Hepatocyte (in vitro differentiated cells): ENCODE measurements around the gene CLINT1. TPM values are rescaled to one million over a fixed set of nuclear protein-coding genes. Genes with fewer than 3 reads are reported as not detected.

ENCODE experiments used
- DNase-seq: peaks from one replicate; pipeline ENCODE4 v3.0.0-alpha.2; 2016; ENCODE audit warnings: low spot score
- H2AFZ ChIP-seq: fragments of 200-600 bp; sonication (generic); 2 replicates; pipeline ENCODE4 v1.6.0; 2016; ENCODE audit warnings: antibody characterized with exemption, mild to moderate bottlenecking
- H3K27ac ChIP-seq: fragments of 200-600 bp; sonication (generic); 2 replicates; pipeline ENCODE4 v1.5.1; 2016; ENCODE audit warnings: mild to moderate bottlenecking
- H3K27me3 ChIP-seq: fragments of 200-600 bp; sonication (generic); 2 replicates; pipeline ENCODE4 v1.6.1; 2016
- H3K36me3 ChIP-seq: fragments of 200-600 bp; sonication (generic); replicated peaks from 2 replicates; pipeline ENCODE4 v1.5.1; 2016; ENCODE audit warnings: low read depth; ENCODE audit not compliant: insufficient read depth
- H3K4me1 ChIP-seq: fragments of 200-600 bp; sonication (generic); 2 replicates; pipeline ENCODE4 v1.5.1; 2016; ENCODE audit warnings: mild to moderate bottlenecking, moderate library complexity; ENCODE audit not compliant: insufficient read depth
- H3K4me2 ChIP-seq: fragments of 200-600 bp; sonication (generic); 2 replicates; pipeline ENCODE4 v1.6.0; 2016
- H3K4me3 ChIP-seq: fragments of 200-600 bp; sonication (generic); 2 replicates; pipeline ENCODE4 v1.5.1; 2016; ENCODE audit warnings: mild to moderate bottlenecking
- H3K79me2 ChIP-seq: fragments of 200-600 bp; sonication (generic); 2 replicates; pipeline ENCODE4 v1.6.0; 2017; ENCODE audit warnings: mild to moderate bottlenecking
- H3K9me2 ChIP-seq: fragments of 200-600 bp; sonication (generic); replicated peaks from 2 replicates; pipeline ENCODE4 v1.6.0; 2017; ENCODE audit warnings: mild to moderate bottlenecking; ENCODE audit not compliant: insufficient read depth
- H3K9me3 ChIP-seq: fragments of 200-600 bp; sonication (generic); 2 replicates; pipeline ENCODE4 v1.5.1; 2016; ENCODE audit warnings: low read depth, mild to moderate bottlenecking
- H4K20me1 ChIP-seq: fragments of 200-600 bp; sonication (generic); 2 replicates; pipeline ENCODE4 v1.6.0; 2016; ENCODE audit warnings: mild to moderate bottlenecking; ENCODE audit not compliant: insufficient read depth, poor library complexity, severe bottlenecking
- CTCF ChIP-seq: fragments of 200-600 bp; sonication (generic); IDR thresholded peaks from 2 replicates; pipeline ENCODE4 v1.5.1; 2016; ENCODE audit warnings: antibody characterized with exemption, mild to moderate bottlenecking; ENCODE audit not compliant: poor library complexity
- EZH2 ChIP-seq: fragments of 200-600 bp; sonication (generic); IDR thresholded peaks from 2 replicates; pipeline ENCODE4 v1.6.1; 2016; ENCODE audit warnings: antibody characterized with exemption, mild to moderate bottlenecking, borderline replicate concordance
- EZH2phosphoT487 ChIP-seq: fragments of 200-600 bp; sonication (generic); IDR thresholded peaks from one replicate; pipeline ENCODE4 v1.6.1; 2018; ENCODE audit warnings: antibody characterized with exemption, mild to moderate bottlenecking, low read depth, moderate library complexity; ENCODE audit not compliant: unreplicated experiment, severe bottlenecking
- WGBS: methylation state at CpG from one replicate; pipeline ENCODE4 v1.1.6; 2016; ENCODE audit warnings: low lambda C conversion rate; ENCODE audit errors: missing lambda C conversion rate; 5-methylcytosine and 5-hydroxymethylcytosine counted together
- polyA plus RNA-seq: library from polyadenylated mRNA; unstranded; fragments of >200 nt; fragmentation: Nextera tagmentation; extraction: Ambion mirVana; gene quantifications from 2 replicates; pipeline ENCODE4 v1.2.1, GENCODE V29; 2016
- total RNA-seq: library from RNA; depleted of rRNA; stranded (reverse); fragments of >200 nt; gene quantifications from 2 replicates; pipeline ENCODE4 v1.2.3, GENCODE V29; 2014

Gene CLINT1
- total and polyA plus RNA-seq, 2 experiments from 2014 or later: 78.0 to 129 TPM

GRCh38 chr5:157766442-157766841 lies 92.5 kb downstream of the CLINT1 start:
- Histone ChIP-seq H3K4me2 (no peak overlapping the region), H3K9me3 (no peaks in the 10 kb centered on the region), H3K4me1 (no peaks in the 10 kb centered on the region), H3K4me3 (no peak overlapping the region), H3K9me2 (no peaks in the 10 kb centered on the region), H3K27ac (no peak overlapping the region), H2AFZ (no peak overlapping the region), H3K79me2 (no peaks in the 10 kb centered on the region), H3K27me3 (no peaks in the 10 kb centered on the region), H3K36me3 (no peaks in the 10 kb centered on the region), H4K20me1 (no peaks in the 10 kb centered on the region)
- DNase-seq: no peak
- TF ChIP-seq CTCF (no peak), EZH2phosphoT487 (no peak), EZH2 (no peak)
- 97% methylated on average over 7 of the region's 7 CpGs for WGBS

DNA sequence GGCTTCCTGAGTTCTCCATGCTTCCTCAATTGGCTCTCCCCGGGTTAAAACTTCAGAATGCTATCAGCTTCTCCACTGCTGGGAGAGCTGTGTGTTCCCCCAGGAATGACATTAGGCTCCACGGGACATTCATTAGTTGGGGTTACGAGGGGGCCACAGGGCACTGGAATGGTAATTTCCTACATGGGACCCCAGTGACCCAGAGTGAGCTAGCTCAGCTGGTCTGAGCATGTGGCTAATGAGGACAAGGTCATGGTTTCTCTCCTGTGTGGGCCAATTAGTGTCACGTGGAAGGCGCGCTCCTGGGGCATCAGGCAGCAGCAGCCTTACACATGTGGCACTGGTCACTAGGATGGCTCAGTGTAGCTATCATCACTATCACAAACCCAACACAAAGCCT lies 94.4 kb downstream of the CLINT1 start:
- Histone ChIP-seq H3K4me1 (no peaks in the 10 kb centered on the region), H3K27ac (no peak overlapping the region)

GRCh38 chr5:157761690-157762621 lies 97.0 kb downstream of the CLINT1 start:
- H3K36me3 ChIP-seq: no peaks in the 10 kb centered on the region
- H3K9me3 ChIP-seq: no peaks in the 10 kb centered on the region
- H3K27ac ChIP-seq: no peak overlapping the region
- TF ChIP-seq CTCF (peak; percentile 77), EZH2 (no peak)
- 41% methylated on average over 10 of the region's 10 CpGs for WGBS
- no peaks in the 10 kb centered on the region for H3K27me3 ChIP-seq
- H3K9me2 ChIP-seq: no peaks in the 10 kb centered on the region
- DNase-seq: peak; percentile 83
- H3K4me1 ChIP-seq: no peaks in the 10 kb centered on the region
- H3K4me3 ChIP-seq: no peak overlapping the region
- H3K79me2 ChIP-seq: no peaks in the 10 kb centered on the region
- H4K20me1 ChIP-seq: no peaks in the 10 kb centered on the region
- H3K4me2 ChIP-seq: peak overlapping the region; percentile 15
- no peak overlapping the region for H2AFZ ChIP-seq

More for the DNA sequence above, 94.4 kb downstream of the CLINT1 start:
- TF ChIP-seq CTCF (no peak), EZH2 (no peak), EZH2phosphoT487 (no peak)
- H3K4me2 ChIP-seq: no peak overlapping the region
- no peaks in the 10 kb centered on the region for H3K27me3 ChIP-seq
- H3K4me3 ChIP-seq: no peak overlapping the region
- H3K36me3 ChIP-seq: no peaks in the 10 kb centered on the region
- no peaks in the 10 kb centered on the region for H4K20me1 ChIP-seq
- H2AFZ ChIP-seq: no peak overlapping the region
- 92% methylated on average over 6 of the region's 6 CpGs for WGBS
- DNase-seq: no peak
- no peaks in the 10 kb centered on the region for H3K79me2 ChIP-seq
- no peaks in the 10 kb centered on the region for H3K9me2 ChIP-seq
- H3K9me3 ChIP-seq: no peaks in the 10 kb centered on the region
